Measurements from ENCODE around the gene RPH3AL.
"Not testable (repeated sequence)": the region's sequence is repeated elsewhere in the genome, so short reads cannot be mapped to it uniquely, and the experiment has no call there.

The RPH3AL gene

GRCh38 chr17:231966-232807 lies 120.4 kb downstream of the RPH3AL start:
- DNase-seq: peak in 4 of 10 donors; percentile 3 to 67 (median 28)
- intact Hi-C loops (cut with DNase I): no loop called here

DNA sequence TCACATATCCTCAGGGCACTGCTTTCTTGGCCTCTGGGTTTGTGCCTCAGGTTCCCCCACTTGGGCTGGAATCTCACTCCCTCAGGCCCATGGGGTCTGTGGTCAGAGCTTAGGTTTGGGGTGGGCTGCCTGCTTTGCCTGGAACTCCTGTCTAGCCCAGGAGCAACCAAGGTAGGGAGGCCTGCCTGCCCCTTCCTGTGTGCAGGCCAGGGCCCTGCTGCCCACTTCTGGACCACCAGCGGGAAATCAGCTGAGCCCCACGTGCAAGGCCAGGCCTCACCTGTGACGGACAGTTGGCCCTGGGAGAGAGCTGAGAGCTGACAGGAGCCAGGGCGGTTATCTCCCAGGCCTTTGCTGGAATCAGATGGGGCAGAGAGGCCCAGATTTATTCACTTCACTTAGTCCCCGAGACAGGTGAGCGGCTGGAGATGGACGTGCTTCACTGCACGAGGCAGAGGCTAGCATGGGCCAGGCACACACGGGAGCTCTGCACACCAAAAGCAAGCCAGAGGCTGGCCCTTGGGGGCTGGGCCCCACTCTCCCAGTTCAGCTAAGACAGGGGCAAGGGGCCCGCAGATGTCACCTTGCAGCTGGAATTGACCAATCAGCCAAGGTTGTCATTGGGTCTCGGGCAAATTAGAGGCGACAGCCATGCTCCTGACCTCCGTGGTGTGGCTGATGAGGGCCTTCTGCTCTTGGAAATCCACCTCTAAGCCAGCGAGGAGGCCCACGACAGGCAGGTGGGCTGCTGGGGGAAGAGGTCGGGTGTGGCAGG lies 121.2 kb downstream of the RPH3AL start:
- intact Hi-C loops (cut with DNase I): no loop called here
- DNase-seq: peak in 4 of 10 donors; percentile 4 to 75 (median 42)

DNA sequence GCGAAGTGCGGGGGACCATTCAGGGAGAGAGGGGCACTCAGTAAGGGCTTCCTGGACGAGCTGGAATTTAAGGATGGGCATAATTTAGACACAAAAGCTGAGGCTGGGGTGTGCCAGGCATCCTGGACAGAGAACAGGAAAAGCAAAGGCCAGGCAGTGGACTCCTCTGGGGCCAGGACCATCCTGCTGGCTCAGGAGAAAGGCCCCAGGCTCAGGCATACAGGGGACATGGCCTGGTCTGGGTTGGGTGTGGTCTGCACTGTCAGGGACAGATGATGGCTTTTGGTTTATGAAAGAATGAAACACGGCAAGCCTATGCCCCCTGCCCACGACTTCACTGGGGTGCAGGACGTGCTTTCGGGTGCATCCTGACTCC lies 122.2 kb downstream of the RPH3AL start:
- intact Hi-C loops (cut with DNase I): no loop called here
- peak in 2 of 10 donors; percentile 7 to 51 for DNase-seq

- DNase-seq: peak in 4 of 10 donors; percentile 1 to 73 (median 26)
- intact Hi-C loops (cut with DNase I): no loop called here
Observed at GRCh38 chr17:229709-230394, 122.8 kb downstream of the RPH3AL start.

DNA sequence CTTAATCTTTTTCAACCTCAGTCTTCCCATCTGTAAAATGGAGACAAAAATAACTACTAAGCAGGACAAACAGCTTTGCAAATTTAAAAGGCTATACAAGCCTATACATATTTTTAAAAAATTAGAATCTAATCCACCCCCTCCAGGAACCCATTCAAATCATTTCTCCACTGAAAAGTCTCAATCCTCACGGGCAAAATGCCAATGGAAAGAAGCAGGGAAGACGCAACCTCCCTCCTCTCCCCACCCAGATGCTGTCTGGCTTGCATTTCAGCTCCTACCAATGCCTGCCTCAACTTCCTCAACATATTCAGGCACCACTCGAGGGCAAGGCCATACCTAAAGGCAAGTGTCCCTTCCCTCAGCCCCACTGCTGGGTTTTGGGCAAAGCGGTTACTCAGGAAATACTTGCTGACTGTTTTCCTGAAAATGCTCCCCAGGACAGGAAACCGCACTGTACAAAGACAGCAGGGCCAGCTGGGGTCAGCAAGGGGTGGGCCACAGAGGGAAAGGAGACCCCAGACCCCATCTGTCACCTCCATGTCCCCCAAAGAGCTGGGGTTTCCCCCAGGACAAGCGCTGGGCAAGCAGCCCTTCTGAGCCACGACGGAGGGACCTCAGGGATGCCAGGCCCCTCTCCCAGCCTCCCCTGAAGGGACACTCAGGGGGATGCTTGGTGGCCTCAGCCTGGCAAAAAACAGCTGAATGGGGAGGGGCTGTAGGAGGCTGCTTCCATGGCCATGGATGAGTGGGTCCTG lies 123.5 kb downstream of the RPH3AL start:
- intact Hi-C loops (cut with DNase I): no loop called here
- peak in 4 of 10 donors; percentile 5 to 30 (median 15) for DNase-seq

GRCh38 chr17:227946-228615 lies 124.5 kb downstream of the RPH3AL start:
- intact Hi-C loops (cut with DNase I): no loop called here
- DNase-seq: peak in 4 of 10 donors; percentile 6 to 84 (median 50)

- peak in 9 of 10 donors; percentile 28 to 94 (median 71) for DNase-seq
- intact Hi-C loops (cut with DNase I): no loop called here
Observed at GRCh38 chr17:227078-227945, 125.3 kb downstream of the RPH3AL start.

DNA sequence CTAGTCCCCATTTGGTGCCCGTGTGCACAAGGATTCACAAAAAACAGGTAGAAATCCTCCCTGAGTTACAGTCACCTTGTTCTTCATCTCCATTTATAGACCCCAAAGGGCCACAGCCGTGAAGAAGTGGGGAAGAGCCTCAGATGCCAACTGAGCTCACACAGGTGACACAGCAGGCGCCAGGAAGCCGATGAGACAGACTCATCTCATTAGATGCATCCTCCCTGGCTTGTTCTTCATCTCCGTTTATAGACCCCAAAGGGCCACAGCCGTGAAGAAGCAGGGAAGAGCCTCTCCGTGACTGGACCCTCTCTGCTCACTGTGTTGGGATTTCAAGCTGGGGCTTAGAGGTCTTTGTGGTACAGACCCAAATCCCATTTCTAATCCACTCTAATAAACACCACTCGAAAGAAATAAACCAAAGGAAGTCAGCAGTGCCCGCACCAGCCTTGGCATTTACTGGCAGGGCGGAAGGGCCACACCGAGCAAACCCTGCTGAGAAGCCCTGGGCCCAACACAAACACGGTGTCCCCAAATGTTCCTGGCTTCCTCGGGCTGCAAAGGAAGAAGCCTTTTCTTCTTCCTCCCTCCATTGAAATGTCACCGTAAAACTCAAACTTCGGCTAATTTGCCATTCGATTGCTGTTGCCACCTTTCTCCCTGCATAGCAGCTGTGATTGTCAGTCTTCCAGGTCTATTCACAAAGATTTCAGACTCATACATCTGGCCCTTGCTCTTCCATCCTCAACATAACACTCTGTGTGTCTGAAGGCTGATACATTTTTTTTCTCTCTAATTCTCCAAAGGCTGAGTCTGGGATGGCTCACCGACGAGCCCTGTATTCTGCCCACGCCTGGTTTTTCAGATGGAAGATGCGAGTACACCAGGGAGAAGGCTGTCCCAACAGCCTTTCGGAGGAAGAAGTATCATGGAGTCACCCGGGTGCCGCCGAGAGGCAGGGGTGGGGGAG lies 126.2 kb downstream of the RPH3AL start:
- peak in 4 of 10 donors; percentile 26 to 87 (median 80) for DNase-seq

GRCh38 chr17:225551-225950 lies 127.1 kb downstream of the RPH3AL start:
- DNase-seq: peak in 3 of 10 donors; percentile 15 to 79 (median 39)
- intact Hi-C loops (cut with DNase I): no loop called here

More for the DNA sequence above, 126.2 kb downstream of the RPH3AL start:
- intact Hi-C loops (cut with DNase I): no loop called here

DNA sequence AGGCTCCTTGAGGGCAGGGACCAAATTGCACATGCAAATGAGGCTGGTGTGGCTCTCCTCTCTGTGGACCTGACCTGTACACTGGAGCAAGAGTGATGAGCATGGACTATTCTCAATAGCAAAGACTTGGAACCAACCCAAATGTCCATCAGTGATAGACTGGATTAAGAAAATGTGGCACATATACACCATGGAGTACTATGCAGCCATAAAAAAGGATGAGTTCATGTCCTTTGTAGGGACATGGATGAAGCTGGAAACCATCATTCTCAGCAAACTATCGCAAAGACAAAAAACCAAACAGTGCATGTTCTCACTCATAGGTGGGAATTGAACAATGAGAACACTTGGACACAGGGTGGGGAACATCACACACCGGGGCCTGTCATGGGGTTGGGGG lies 128.0 kb downstream of the RPH3AL start:
- DNase-seq; intact Hi-C loops (cut with DNase I): not testable (repeated sequence)

GRCh38 chr17:223723-224471 lies 128.7 kb downstream of the RPH3AL start:
- intact Hi-C loops (cut with DNase I): no loop called here
- DNase-seq: peak in 4 of 10 donors; percentile 5 to 72 (median 22)

DNA sequence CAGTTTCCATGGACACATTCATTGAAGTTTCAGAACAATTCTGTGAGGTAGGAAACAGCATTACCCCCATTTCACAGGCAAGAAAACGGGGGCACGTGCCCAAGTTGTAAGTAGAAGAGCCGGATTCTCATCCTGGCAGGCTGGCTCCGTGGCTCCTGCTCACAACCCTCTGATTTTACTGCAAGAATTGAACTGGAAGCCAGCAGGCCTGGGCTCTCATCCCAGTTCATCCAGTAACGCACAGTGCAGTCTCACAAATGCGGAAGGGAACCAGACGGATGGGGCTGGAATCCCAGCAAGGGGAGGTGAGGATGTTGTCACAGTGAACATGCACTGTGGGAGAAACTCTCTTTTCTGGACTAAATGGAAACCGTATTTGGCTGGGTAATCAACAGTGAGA lies 130.4 kb downstream of the RPH3AL start:
- peak in 6 of 10 donors; percentile 8 to 84 (median 37) for DNase-seq
- intact Hi-C loops (cut with DNase I): no loop called here

DNA sequence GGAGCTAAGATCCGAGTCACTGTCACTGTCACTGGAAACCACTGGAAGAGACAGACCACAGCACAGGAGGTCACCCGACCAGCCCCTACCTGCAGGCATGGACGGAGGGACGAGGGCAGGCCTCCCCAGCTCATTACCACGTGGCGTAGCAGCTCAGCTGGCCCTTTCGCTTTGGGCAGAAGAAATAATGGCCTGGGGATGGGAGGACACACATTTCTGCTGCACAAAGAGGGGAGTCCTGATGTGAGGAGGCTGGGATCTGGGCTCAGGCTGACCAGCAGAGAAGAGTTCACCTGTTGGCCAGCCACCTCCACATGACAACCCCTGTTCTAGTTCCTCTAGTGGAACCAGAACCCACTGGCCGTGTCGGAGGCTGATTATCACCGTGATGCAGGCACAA lies 132.9 kb downstream of the RPH3AL start:
- intact Hi-C loops (cut with DNase I): no loop called here
- peak in 3 of 10 donors; percentile 2 to 51 (median 24) for DNase-seq

- DNase-seq: peak in 4 of 10 donors; percentile 5 to 77 (median 47)
- intact Hi-C loops (cut with DNase I): no loop called here
Observed at GRCh38 chr17:218432-219110, 134.0 kb downstream of the RPH3AL start.

DNA sequence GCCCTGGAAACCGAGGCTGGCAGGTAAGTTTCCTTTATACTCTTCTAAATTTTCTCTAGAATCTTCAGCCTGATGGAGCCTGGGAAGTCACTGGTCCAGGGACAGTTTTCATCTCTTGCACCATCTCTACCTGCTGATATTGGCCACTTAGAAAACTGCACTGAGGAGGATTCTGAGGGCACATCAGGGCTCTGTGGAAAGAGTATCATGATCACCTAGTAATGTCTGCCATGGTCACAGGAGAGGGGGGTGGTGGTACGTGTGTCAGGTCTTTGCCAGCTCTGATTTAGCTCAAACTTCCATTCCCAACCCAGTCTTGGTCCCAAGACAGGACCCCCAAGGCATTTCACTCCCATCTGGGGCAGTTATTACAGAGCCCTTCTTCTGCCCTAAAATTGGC lies 136.0 kb downstream of the RPH3AL start:
- intact Hi-C loops (cut with DNase I): no loop called here
- DNase-seq: peak in 1 of 10 donors; percentile 16
